CD14-positive monocyte (primary cell): Measurements from ENCODE around the gene ZMYM3. TPM values are rescaled to one million over a fixed set of nuclear protein-coding genes. Genes with fewer than 3 reads are reported as not detected.

Experiments used
- DNase-seq, 3 donors: peaks; one replicate each; pipeline ENCODE4 v3.0.0-alpha.2; 2011 to 2022
- H2AFZ ChIP-seq: 2 replicates; pipeline ENCODE4 v1.6.0; 2012; ENCODE audit warnings: mild to moderate bottlenecking, low read depth, low read length, inconsistent platforms; ENCODE audit not compliant: insufficient read depth, poor library complexity, severe bottlenecking
- H3K27ac ChIP-seq, 2 donors: 1 replicate in 1 of 2; 2 replicates in 1 of 2; pipeline ENCODE4 v1.5.1; 2012 to 2013; ENCODE audit warnings: low read length in 2 of 2, control low read depth in 1 of 2, inconsistent platforms in 1 of 2, low read depth in 1 of 2, mild to moderate bottlenecking in 1 of 2
- H3K27me3 ChIP-seq, 2 donors: one replicate each; pipeline versions ENCODE4 v1.6.0 to v1.6.1; 2011 to 2013; ENCODE audit warnings: low read length in 2 of 2; ENCODE audit not compliant: control insufficient read depth in 2 of 2, insufficient read depth in 2 of 2
- H3K36me3 ChIP-seq, 2 donors: replicated peaks in 1 of 2; 1 replicate in 1 of 2; 2 replicates in 1 of 2; pipeline versions ENCODE4 v1.5.1 to v1.6.1; 2012 to 2013; ENCODE audit warnings: low read length in 2 of 2, control low read depth in 1 of 2, inconsistent platforms in 1 of 2, mild to moderate bottlenecking in 1 of 2; ENCODE audit not compliant: insufficient read depth in 2 of 2, control insufficient read depth in 1 of 2
- H3K4me1 ChIP-seq, 2 donors: 1 replicate in 1 of 2; 2 replicates in 1 of 2; pipeline versions ENCODE4 v1.5.1 to v1.6.1; 2012 to 2013; ENCODE audit warnings: low read length in 2 of 2, control low read depth in 1 of 2, inconsistent platforms in 1 of 2, mild to moderate bottlenecking in 1 of 2, moderate library complexity in 1 of 2; ENCODE audit not compliant: insufficient read depth in 2 of 2, control insufficient read depth in 1 of 2
- H3K4me2 ChIP-seq: replicated peaks from 2 replicates; pipeline ENCODE3; 2012; ENCODE audit warnings: low read length, moderate library complexity, mild to moderate bottlenecking; ENCODE audit not compliant: poor library complexity, severe bottlenecking; ENCODE audit errors: extremely low read depth
- H3K4me3 ChIP-seq, 3 experiments: fragments of 200-600 bp in 1 of 3; sonication (generic) in 1 of 3; replicated peaks in 1 of 3; 1 replicate in 2 of 3; 2 replicates in 1 of 3; pipeline ENCODE4 v1.5.1; 2011 to 2013; ENCODE audit warnings: low read length in 3 of 3, mild to moderate bottlenecking in 3 of 3, control low read depth in 2 of 3, low read depth in 2 of 3, inconsistent platforms in 1 of 3, moderate library complexity in 1 of 3
- H3K79me2 ChIP-seq: 2 replicates; pipeline ENCODE4 v1.6.0; 2012; ENCODE audit warnings: mild to moderate bottlenecking, control low read depth, inconsistent platforms, low read length, moderate library complexity; ENCODE audit not compliant: insufficient read depth
- H3K9ac ChIP-seq: 2 replicates; pipeline ENCODE4 v1.6.0; 2017; ENCODE audit warnings: low read length, mild to moderate bottlenecking; ENCODE audit not compliant: insufficient read depth, poor library complexity, severe bottlenecking
- H3K9me3 ChIP-seq, 2 donors: replicated peaks in 1 of 2; 1 replicate in 1 of 2; 2 replicates in 1 of 2; pipeline versions ENCODE4 v1.5.1 to v1.6.1; 2012 to 2013; ENCODE audit warnings: low read length in 2 of 2, control low read depth in 1 of 2; ENCODE audit not compliant: control insufficient read depth in 1 of 2, insufficient read depth in 1 of 2
- H4K20me1 ChIP-seq: 2 replicates; pipeline ENCODE4 v1.6.0; 2012; ENCODE audit warnings: mild to moderate bottlenecking, low read length, control low read depth, moderate library complexity; ENCODE audit not compliant: insufficient read depth
- H3K27ac Mint-ChIP-seq, 7 donors: one replicate each; pipeline ENCODE4 v1.8.0; 2020; ENCODE audit warnings: mild to moderate bottlenecking in 7 of 7, mixed read lengths in 7 of 7, moderate library complexity in 6 of 7, inconsistent platforms in 2 of 7
- H3K27me3 Mint-ChIP-seq, 3 donors: one replicate each; pipeline ENCODE4 v1.8.0; 2021 to 2022; ENCODE audit warnings: low read depth in 3 of 3, mild to moderate bottlenecking in 3 of 3, mixed read lengths in 3 of 3, moderate library complexity in 3 of 3, inconsistent platforms in 1 of 3
- H3K36me3 Mint-ChIP-seq, 2 donors: one replicate each; pipeline ENCODE4 v1.8.0; 2020; ENCODE audit warnings: mixed read lengths in 2 of 2, inconsistent platforms in 1 of 2, mild to moderate bottlenecking in 1 of 2
- H3K4me1 Mint-ChIP-seq: one replicate; pipeline ENCODE4 v1.8.0; 2020; ENCODE audit warnings: mild to moderate bottlenecking, mixed read lengths
- H3K4me3 Mint-ChIP-seq, 2 donors: one replicate each; pipeline ENCODE4 v1.8.0; 2020; ENCODE audit warnings: mild to moderate bottlenecking in 2 of 2, mixed read lengths in 2 of 2, moderate library complexity in 1 of 2
- H3K9me3 Mint-ChIP-seq, 7 donors: one replicate each; pipeline ENCODE4 v1.8.0; 2020 to 2022; ENCODE audit warnings: mixed read lengths in 7 of 7, mild to moderate bottlenecking in 6 of 7, moderate library complexity in 6 of 7, inconsistent platforms in 2 of 7
- WGBS: methylation state at CpG from one replicate; pipeline ENCODE4 v1.1.5; 2013; ENCODE audit warnings: missing lambda C conversion rate; ENCODE audit not compliant: insufficient coverage; 5-methylcytosine and 5-hydroxymethylcytosine counted together
- intact Hi-C, 2 donors: fragments of 100-400 bp; cut with micrococcal nuclease; formaldehyde crosslinking; loops; one replicate each; pipeline versions ENCODE4 v1.15.0 to v1.15.1; 2023
- polyA plus RNA-seq, 3 donors: library from polyadenylated mRNA; depleted of rRNA in 1 of 3; unstranded in 2 of 3; stranded (reverse) in 1 of 3; fragments of 300-500 nt in 2 of 3; fragments of >200 nt in 1 of 3; fragmentation: Illumina TruSeq in 2 of 3; gene quantifications; 1 replicate in 2 of 3; 2 replicates in 1 of 3; pipeline ENCODE4 v1.2.3, GENCODE V29; 2012 to 2021
- TF ChIP-seq, protein P1 (sequence below): fragments of 200-600 bp; IDR thresholded peaks from one replicate; pipeline ENCODE4 v1.8.0; 2022; ENCODE audit warnings: antibody characterized with exemption, mild to moderate bottlenecking

Gene ZMYM3
- polyA plus RNA-seq, 3 donors, result 3.9 to 13.2 (median 4.8) TPM

- Mint-ChIP-seq H3K27ac (peak overlapping the region in 5 of 7 donors; percentile 42 to 94 (median 77)), H3K27me3 (peaks cover 0 to 7% (median 0%) of the 10 kb centered on the region in 3 donors), H3K4me1 (peaks cover 36% of the 10 kb centered on the region), H3K9me3 (peaks cover 0 to 5% (median 0%) of the 10 kb centered on the region in 7 donors), H3K36me3 (peaks cover 19 to 21% of the 10 kb centered on the region in 2 donors), H3K4me3 (peak overlapping the region; percentile 89)
- Histone ChIP-seq H3K4me3 (peak overlapping the region; percentile 69 to 91 (median 90)), H4K20me1 (no peaks in the 10 kb centered on the region), H3K27ac (peak overlapping the region in 1 of 2 donors; percentile 74), H3K4me1 (peaks cover 28 to 33% of the 10 kb centered on the region in 2 donors), H2AFZ (peak overlapping the region; percentile 84), H3K9ac (peak overlapping the region; percentile 62), H3K36me3 (peaks cover 15 to 16% of the 10 kb centered on the region in 2 donors), H3K27me3 (no peaks in the 10 kb centered on the region), H3K79me2 (peaks cover 12% of the 10 kb centered on the region), H3K4me2 (peak overlapping the region; percentile 92), H3K9me3 (no peaks in the 10 kb centered on the region)
- peak in 2 of 3 donors; percentile 33 to 36 for DNase-seq
- 0% methylated on average over 4 of the region's 35 CpGs for WGBS
- intact Hi-C loops, result loop anchor here in 1 of 2 donors (10.0 kb wide), 1 partner anchor 59 kb away; no protein-coding TSS in a partner anchor
- TF ChIP-seq, protein P1, sequence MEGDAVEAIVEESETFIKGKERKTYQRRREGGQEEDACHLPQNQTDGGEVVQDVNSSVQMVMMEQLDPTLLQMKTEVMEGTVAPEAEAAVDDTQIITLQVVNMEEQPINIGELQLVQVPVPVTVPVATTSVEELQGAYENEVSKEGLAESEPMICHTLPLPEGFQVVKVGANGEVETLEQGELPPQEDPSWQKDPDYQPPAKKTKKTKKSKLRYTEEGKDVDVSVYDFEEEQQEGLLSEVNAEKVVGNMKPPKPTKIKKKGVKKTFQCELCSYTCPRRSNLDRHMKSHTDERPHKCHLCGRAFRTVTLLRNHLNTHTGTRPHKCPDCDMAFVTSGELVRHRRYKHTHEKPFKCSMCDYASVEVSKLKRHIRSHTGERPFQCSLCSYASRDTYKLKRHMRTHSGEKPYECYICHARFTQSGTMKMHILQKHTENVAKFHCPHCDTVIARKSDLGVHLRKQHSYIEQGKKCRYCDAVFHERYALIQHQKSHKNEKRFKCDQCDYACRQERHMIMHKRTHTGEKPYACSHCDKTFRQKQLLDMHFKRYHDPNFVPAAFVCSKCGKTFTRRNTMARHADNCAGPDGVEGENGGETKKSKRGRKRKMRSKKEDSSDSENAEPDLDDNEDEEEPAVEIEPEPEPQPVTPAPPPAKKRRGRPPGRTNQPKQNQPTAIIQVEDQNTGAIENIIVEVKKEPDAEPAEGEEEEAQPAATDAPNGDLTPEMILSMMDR, result peak; percentile 41
These were observed 468 bp downstream of the ZMYM3 start for GRCh38 chrX:71253253-71254091.

DNA sequence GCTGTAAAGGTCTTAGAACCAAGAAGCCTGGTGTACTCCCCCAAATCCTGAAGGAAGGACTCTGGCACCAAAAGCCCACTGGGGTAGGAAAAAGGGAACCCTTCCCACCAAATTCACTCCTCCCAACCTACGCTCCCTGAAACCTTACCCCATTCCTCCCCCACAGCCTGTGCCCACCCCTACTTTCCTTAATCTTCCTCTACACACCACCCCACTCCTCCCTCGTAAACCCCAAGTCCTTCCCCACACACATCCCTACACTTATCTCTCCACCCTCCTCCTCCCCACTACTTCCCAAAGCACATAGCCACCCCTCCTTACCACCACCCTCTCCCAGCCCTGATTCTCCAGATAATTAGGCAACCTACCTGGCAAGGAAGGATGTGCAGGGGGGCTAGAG, 1.7 kb downstream of the ZMYM3 start:
- intact Hi-C loops, result loop anchor here in 1 of 2 donors (10.0 kb wide), 1 partner anchor 57 kb away; no protein-coding TSS in a partner anchor
- Histone ChIP-seq H3K4me1 (peaks cover 28 to 33% of the 10 kb centered on the region in 2 donors), H3K36me3 (peaks cover 27 to 29% of the 10 kb centered on the region in 2 donors), H4K20me1 (no peaks in the 10 kb centered on the region), H2AFZ (no peak overlapping the region), H3K9ac (no peak overlapping the region), H3K9me3 (no peaks in the 10 kb centered on the region), H3K27me3 (no peaks in the 10 kb centered on the region), H3K4me3 (peak overlapping the region in 1 of 3 experiments; percentile 90), H3K27ac (no peak overlapping the region), H3K4me2 (peak overlapping the region; percentile 92), H3K79me2 (peaks cover 12% of the 10 kb centered on the region)
- Mint-ChIP-seq H3K27ac (peak overlapping the region in 1 of 7 donors; percentile 13), H3K9me3 (peaks cover 0 to 5% (median 0%) of the 10 kb centered on the region in 7 donors), H3K4me3 (peak overlapping the region; percentile 77 to 89), H3K36me3 (peaks cover 29 to 30% of the 10 kb centered on the region in 2 donors), H3K4me1 (peaks cover 36% of the 10 kb centered on the region), H3K27me3 (peaks cover 0 to 11% (median 0%) of the 10 kb centered on the region in 3 donors)
- TF ChIP-seq, protein P1, result no peak
- DNase-seq, result no peak
- WGBS, result 0% methylated on average over 1 of the region's 2 CpGs
